Tibial artery (tissue), 4 donors: ENCODE measurements around the gene H1-8.
"Not testable (repeated sequence)": the region's sequence is repeated elsewhere in the genome, so short reads cannot be mapped to it uniquely, and the experiment has no call there.

Source experiments
- DNase-seq, 2 donors: peaks; one replicate each; pipeline ENCODE4 v3.0.0-alpha.2; 2019
- H3K27ac ChIP-seq, 2 donors: fragments of 200-600 bp; sonication (generic) in 1 of 2; 1 replicate in 1 of 2; 2 replicates in 1 of 2; pipeline ENCODE4 v1.5.1; 2018 to 2019; ENCODE audit warnings: mild to moderate bottlenecking in 1 of 2
- H3K27me3 ChIP-seq, 2 donors: fragments of 200-600 bp; sonication (generic) in 1 of 2; one replicate each; pipeline versions ENCODE4 v1.5.1 to v1.6.0; 2016 to 2019
- H3K36me3 ChIP-seq, 3 donors: fragments of 200-600 bp; sonication (generic) in 2 of 3; one replicate each; pipeline ENCODE4 v1.5.1; 2016 to 2019; ENCODE audit warnings: mild to moderate bottlenecking in 2 of 3
- H3K4me1 ChIP-seq, 4 donors: fragments of 200-600 bp; sonication (generic) in 2 of 4; 1 replicate in 3 of 4; 2 replicates in 1 of 4; pipeline ENCODE4 v1.5.1; 2016 to 2019
- H3K4me3 ChIP-seq, 2 donors: fragments of 200-600 bp; sonication (generic) in 1 of 2; 1 replicate in 1 of 2; 2 replicates in 1 of 2; pipeline ENCODE4 v1.5.1; 2018 to 2019; ENCODE audit warnings: mild to moderate bottlenecking in 2 of 2
- H3K9me3 ChIP-seq, 3 donors: fragments of 200-600 bp; sonication (generic) in 1 of 3; one replicate each; pipeline ENCODE4 v1.5.1; 2016 to 2019
- intact Hi-C: fragments of 100-400 bp; cut with DNase I; formaldehyde crosslinking; loops from one replicate; pipeline ENCODE4 v1.15.0; 2023; ENCODE audit warnings: low total_unique reads
- TF ChIP-seq, protein P1 (sequence below), 2 experiments: fragments of 200-600 bp in 1 of 2; fragments of 450-650 bp in 1 of 2; IDR thresholded peaks; one replicate each; pipeline ENCODE4 v1.5.1; 2017 to 2019; ENCODE audit warnings: antibody characterized with exemption in 2 of 2, mild to moderate bottlenecking in 1 of 2, moderate library complexity in 1 of 2

Gene H1-8

DNA sequence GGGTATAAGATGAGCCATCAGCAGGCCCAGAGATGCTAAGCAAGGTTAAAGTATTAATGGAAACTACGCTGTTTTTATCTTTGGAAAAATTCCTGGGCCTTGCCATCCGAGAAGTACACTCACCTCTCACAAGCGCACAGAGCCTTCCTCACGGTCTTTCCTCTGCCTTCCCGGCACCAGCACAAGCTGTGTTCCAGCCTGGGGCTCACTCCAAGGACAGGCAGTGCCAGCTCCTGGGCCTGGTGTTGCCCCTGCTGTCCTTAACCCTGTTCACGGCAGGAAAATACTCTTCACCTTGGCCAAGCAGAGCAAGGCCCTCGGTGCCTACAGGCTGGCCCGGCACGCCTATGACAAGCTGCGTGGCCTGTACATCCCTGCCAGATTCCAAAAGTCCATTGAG, 28.9 kb upstream of the H1-8 start:
- TF ChIP-seq, protein P1, sequence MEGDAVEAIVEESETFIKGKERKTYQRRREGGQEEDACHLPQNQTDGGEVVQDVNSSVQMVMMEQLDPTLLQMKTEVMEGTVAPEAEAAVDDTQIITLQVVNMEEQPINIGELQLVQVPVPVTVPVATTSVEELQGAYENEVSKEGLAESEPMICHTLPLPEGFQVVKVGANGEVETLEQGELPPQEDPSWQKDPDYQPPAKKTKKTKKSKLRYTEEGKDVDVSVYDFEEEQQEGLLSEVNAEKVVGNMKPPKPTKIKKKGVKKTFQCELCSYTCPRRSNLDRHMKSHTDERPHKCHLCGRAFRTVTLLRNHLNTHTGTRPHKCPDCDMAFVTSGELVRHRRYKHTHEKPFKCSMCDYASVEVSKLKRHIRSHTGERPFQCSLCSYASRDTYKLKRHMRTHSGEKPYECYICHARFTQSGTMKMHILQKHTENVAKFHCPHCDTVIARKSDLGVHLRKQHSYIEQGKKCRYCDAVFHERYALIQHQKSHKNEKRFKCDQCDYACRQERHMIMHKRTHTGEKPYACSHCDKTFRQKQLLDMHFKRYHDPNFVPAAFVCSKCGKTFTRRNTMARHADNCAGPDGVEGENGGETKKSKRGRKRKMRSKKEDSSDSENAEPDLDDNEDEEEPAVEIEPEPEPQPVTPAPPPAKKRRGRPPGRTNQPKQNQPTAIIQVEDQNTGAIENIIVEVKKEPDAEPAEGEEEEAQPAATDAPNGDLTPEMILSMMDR (IDR thresholded peaks at IDR 0.05) = no peak
- DNase-seq = no peak
- Histone ChIP-seq H3K4me3 (no peak overlapping the region), H3K27ac (no peak overlapping the region), H3K4me1 (no peaks in the 10 kb centered on the region), H3K36me3 (peaks cover 4 to 98% (median 58%) of the 10 kb centered on the region in 3 donors), H3K27me3 (no peaks in the 10 kb centered on the region), H3K9me3 (no peaks in the 10 kb centered on the region)
- intact Hi-C loops = no loop called here

DNA sequence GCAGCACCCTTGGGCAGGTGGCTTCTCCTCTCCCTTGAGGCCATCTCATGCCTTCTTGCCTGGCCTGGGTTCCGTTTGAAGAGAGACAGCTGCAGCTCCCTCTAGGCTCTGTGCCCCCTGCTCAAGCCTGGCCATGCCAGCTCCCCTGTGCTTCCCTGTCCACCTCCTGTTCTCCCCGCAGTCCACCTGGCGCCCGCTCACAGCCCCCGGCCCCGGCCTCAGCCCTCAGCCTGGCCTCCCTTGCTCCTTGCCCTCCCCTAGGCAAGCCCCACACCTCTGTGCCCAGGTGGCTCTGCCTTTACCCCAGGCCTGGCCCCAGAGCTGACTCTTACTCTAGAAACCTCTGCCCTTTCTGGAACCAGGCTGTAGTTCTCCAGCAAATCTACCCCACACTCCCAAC, 28.4 kb upstream of the H1-8 start:
- Histone ChIP-seq H3K4me3 (no peak overlapping the region), H3K27me3 (no peaks in the 10 kb centered on the region), H3K9me3 (no peaks in the 10 kb centered on the region), H3K4me1 (no peaks in the 10 kb centered on the region), H3K36me3 (peaks cover 4 to 98% (median 62%) of the 10 kb centered on the region in 3 donors), H3K27ac (no peak overlapping the region)
- intact Hi-C loops = no loop called here
- TF ChIP-seq, protein P1 (IDR thresholded peaks at IDR 0.05) = no peak
- no peak for DNase-seq

DNA sequence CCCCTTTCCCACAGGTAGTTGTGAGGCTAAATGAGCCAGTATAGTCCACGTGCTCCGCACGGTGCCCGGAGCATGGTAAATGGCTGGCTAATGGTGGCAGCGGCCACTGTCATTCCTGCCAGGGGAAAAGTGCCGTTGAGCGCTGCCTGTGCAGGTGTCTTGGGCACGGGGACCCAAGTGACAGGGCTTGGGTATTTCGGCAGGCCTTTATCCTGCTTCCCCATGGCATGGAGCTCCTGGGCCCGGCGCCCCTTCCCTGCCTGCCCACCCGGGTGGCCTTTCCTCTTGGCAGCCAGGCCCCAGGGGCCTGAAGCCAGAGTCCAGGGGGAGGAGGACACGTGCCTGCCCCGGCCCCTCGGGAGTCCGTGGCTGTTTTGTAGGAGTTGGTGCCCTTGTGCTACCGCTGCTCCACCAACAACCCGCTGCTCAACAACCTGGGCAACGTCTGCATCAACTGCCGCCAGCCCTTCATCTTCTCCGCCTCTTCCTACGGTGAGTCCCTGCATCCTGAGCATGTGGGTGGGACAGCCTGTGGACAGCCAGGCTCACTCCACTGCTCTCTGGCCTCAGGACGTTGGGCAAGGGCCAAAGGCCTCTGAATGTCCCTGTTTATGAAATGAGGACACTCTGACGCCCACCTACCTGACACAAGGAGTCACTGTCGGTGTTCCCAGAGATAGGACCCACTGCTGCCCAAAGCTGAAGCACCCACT, 27.7 kb upstream of the H1-8 start:
- peaks cover 4 to 98% (median 69%) of the 10 kb centered on the region in 3 donors for H3K36me3 ChIP-seq
- intact Hi-C loops, DNase-seq, H3K9me3 ChIP-seq, H3K27ac ChIP-seq, H3K27me3 ChIP-seq, H3K4me1 ChIP-seq, H3K4me3 ChIP-seq: not testable (repeated sequence)

DNA sequence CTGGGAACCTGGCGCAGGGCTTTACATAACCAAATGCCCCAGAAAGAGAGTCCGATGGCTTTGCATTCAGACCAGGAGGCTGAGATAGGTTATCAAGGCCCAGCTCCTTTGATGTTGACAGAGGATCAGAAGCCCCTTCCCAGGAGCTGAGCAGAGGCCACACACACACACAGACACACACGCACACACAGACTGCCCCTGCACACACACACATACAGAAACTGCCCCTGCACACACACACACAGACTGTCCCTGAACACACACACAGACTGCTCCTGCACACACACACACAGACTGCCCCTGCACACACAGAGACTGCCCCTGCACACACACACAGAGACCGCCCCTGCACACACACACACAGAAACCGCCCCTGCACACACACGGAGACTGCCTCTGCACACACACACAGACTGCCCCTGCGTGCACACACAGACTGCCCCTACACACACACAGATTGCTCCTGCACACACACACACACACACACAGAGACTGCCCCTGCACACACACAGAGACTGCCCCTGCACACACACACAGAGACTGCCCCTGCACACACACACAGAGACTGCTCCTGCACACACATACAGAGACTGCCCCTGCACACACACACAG, 27.0 kb upstream of the H1-8 start:
- H3K27ac ChIP-seq, intact Hi-C loops, H3K4me1 ChIP-seq, H3K27me3 ChIP-seq, H3K9me3 ChIP-seq, DNase-seq, H3K4me3 ChIP-seq: not testable (repeated sequence)
- H3K36me3 ChIP-seq = peaks cover 4 to 97% (median 64%) of the 10 kb centered on the region in 3 donors

DNA sequence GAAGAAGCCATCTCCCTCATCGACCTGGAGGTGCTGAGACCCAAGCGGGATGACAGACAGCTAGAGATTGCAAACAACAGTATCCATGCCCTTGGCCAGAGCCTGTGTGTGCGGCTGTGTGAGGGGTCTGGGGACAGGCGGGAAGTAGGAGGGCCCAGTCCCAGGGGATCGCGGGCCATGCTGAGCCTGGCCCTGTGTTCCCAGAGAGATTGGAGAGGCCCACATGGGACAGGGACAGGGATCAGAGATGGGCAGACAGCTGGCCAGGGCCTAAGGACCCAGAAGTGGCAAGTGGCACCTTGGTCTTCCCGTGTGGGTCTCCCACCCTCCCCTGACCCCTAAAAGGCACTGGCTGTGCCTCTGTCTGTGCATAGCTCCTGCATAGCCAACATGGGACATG, 25.5 kb upstream of the H1-8 start:
- Histone ChIP-seq H3K27me3 (no peaks in the 10 kb centered on the region), H3K9me3 (no peaks in the 10 kb centered on the region), H3K4me3 (no peak overlapping the region), H3K36me3 (peaks cover under 1 to 84% (median 56%) of the 10 kb centered on the region in 3 donors), H3K4me1 (no peaks in the 10 kb centered on the region), H3K27ac (no peak overlapping the region)
- TF ChIP-seq, protein P1 (IDR thresholded peaks at IDR 0.05) = no peak
- intact Hi-C loops = no loop called here
- no peak for DNase-seq

DNA sequence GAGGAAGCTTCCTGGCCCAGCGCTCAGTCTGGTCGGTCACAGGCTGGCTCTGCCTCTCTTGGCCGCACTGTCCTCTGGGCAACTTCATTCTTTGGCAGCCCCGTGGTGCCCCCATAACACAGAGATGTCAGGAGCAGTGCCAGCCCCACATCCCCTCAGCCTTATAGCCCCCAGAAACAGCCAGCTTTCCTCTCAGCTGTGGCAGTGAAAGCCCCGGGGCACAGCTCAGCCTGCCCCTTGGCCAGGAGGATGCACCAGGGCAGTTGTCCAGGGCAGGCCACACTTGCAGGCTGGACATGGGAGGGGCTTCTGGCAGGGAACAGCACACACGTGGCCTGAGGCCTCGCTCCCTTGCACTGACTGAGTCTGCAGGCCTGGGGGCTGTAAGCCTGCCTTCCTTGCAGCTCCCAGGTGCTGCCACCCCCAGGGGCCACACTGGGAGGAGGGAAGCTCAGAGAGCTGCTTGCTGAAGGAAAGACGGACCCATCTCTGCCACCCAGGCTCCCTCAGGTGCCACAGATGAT, 24.9 kb upstream of the H1-8 start:
- Histone ChIP-seq H3K4me3 (no peak overlapping the region), H3K27me3 (no peaks in the 10 kb centered on the region), H3K4me1 (no peaks in the 10 kb centered on the region), H3K27ac (no peak overlapping the region), H3K9me3 (no peaks in the 10 kb centered on the region), H3K36me3 (peaks cover 0 to 78% (median 50%) of the 10 kb centered on the region in 3 donors)
- TF ChIP-seq, protein P1 (IDR thresholded peaks at IDR 0.05) = no peak
- DNase-seq = no peak
- intact Hi-C loops = no loop called here
